ENCODE results near the gene RAB8A. TPM values are rescaled to one million over a fixed set of nuclear protein-coding genes. Genes with fewer than 3 reads are reported as not detected.

RAB8A gene
- polyA plus RNA-seq, 3 donors = 109 to 124 (median 114) TPM

DNA sequence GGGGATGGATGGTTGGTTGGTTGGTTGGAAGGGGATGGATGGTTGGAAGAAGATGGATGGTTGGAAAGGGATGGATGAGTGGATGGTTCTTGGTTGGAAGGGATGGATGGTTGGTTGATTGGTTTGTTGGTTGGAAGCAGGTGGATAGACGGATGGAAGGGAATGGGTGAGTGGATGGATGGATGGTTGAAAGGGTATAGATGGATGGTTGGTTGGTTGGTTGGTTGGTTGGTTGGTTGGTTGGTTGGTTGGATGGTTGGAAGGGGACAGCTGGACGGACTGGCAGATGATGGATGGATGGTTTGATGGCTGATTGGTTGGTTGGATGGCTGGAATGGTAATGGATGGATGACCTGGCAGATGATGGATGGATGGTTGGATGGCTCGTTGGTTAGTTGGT lies 20.0 kb downstream of the RAB8A start:
- Histone ChIP-seq H3K4me2 (replicated peaks; ENCODE audit: extremely low read depth, low read length, poor library complexity, severe bottlenecking) (no peak overlapping the region), H2AFZ (ENCODE audit: insufficient read depth, low read depth, low read length, poor library complexity, severe bottlenecking) (no peak overlapping the region), H3K9ac (ENCODE audit: insufficient read depth, low read length, poor library complexity, severe bottlenecking) (no peak overlapping the region), H3K36me3 (replicated peaks in 1 of 2; ENCODE audit: control insufficient read depth in 1 of 2, insufficient read depth in 2 of 2, low read length in 2 of 2) (peaks cover 75 to 79% of the 10 kb centered on the region in 2 donors), H3K79me2 (ENCODE audit: insufficient read depth, low read length) (peaks cover 99% of the 10 kb centered on the region), H3K27ac (ENCODE audit: low read depth in 1 of 2, low read length in 2 of 2) (peak overlapping the region in 1 of 2 donors; percentile 25), H3K4me1 (ENCODE audit: control insufficient read depth in 1 of 2, insufficient read depth in 2 of 2, low read length in 2 of 2) (peaks cover 12 to 29% of the 10 kb centered on the region in 2 donors), H4K20me1 (ENCODE audit: insufficient read depth, low read length) (peaks cover 43% of the 10 kb centered on the region), H3K4me3 (replicated peaks in 1 of 3; ENCODE audit: low read depth in 2 of 3, low read length in 3 of 3) (no peak overlapping the region), H3K9me3 (replicated peaks in 1 of 2; ENCODE audit: control insufficient read depth in 1 of 2, insufficient read depth in 1 of 2, low read length in 2 of 2) (no peaks in the 10 kb centered on the region), H3K27me3 (ENCODE audit: control insufficient read depth in 2 of 2, insufficient read depth in 2 of 2, low read length in 2 of 2) (no peaks in the 10 kb centered on the region)
- TF ChIP-seq, protein P1, sequence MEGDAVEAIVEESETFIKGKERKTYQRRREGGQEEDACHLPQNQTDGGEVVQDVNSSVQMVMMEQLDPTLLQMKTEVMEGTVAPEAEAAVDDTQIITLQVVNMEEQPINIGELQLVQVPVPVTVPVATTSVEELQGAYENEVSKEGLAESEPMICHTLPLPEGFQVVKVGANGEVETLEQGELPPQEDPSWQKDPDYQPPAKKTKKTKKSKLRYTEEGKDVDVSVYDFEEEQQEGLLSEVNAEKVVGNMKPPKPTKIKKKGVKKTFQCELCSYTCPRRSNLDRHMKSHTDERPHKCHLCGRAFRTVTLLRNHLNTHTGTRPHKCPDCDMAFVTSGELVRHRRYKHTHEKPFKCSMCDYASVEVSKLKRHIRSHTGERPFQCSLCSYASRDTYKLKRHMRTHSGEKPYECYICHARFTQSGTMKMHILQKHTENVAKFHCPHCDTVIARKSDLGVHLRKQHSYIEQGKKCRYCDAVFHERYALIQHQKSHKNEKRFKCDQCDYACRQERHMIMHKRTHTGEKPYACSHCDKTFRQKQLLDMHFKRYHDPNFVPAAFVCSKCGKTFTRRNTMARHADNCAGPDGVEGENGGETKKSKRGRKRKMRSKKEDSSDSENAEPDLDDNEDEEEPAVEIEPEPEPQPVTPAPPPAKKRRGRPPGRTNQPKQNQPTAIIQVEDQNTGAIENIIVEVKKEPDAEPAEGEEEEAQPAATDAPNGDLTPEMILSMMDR (IDR thresholded peaks at IDR 0.05) = no peak
- WGBS (ENCODE audit: insufficient coverage) = 94% methylated on average over 2 of the region's 3 CpGs
- DNase-seq = no peak
- intact Hi-C loops (cut with micrococcal nuclease) = no loop called here
- Mint-ChIP-seq H3K9me3 (peaks cover 0 to 9% (median 0%) of the 10 kb centered on the region in 7 donors), H3K4me1 (peaks cover 27% of the 10 kb centered on the region), H3K36me3 (peaks cover 75 to 80% of the 10 kb centered on the region in 2 donors), H3K4me3 (no peak overlapping the region), H3K27me3 (ENCODE audit: low read depth in 3 of 3) (peaks cover 0 to 2% (median 0%) of the 10 kb centered on the region in 3 donors), H3K27ac (peak overlapping the region in 1 of 7 donors; percentile 34)

DNA sequence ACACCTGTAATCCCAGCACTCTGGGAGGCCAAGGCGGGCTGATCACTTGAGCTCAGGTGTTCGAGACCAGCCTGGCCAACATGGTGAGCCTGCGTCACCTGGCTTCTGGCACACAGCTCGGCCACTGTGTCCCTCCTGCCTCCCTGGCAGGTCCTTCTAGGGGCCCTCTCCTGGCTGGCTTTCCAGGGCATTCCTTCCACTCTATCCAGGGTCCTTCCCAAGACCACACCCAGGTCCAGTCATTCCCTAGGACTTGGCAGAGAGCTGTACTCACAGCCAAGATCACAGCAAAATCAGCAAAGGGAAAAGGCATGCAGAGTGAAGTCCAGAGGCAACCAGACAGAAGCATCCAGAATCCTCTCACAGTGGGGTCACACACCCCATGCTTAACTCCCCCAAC lies 22.1 kb downstream of the RAB8A start:
- peaks cover 0 to 9% (median 0%) of the 10 kb centered on the region in 7 donors for H3K9me3 Mint-ChIP-seq
- peak overlapping the region in 4 of 7 donors; percentile 13 to 88 (median 56) for H3K27ac Mint-ChIP-seq
- no peak for DNase-seq
- 94% methylated on average over 4 of the region's 4 CpGs for WGBS (ENCODE audit: insufficient coverage)
- H3K9ac ChIP-seq (ENCODE audit: insufficient read depth, low read length, poor library complexity, severe bottlenecking) = no peak overlapping the region
- intact Hi-C loops (cut with micrococcal nuclease) = no loop called here
- H2AFZ ChIP-seq (ENCODE audit: insufficient read depth, low read depth, low read length, poor library complexity, severe bottlenecking) = no peak overlapping the region
- no peak overlapping the region for H3K4me3 ChIP-seq (replicated peaks in 1 of 3; ENCODE audit: low read depth in 2 of 3, low read length in 3 of 3)
- peaks cover 26% of the 10 kb centered on the region for H4K20me1 ChIP-seq (ENCODE audit: insufficient read depth, low read length)
- H3K9me3 ChIP-seq (replicated peaks in 1 of 2; ENCODE audit: control insufficient read depth in 1 of 2, insufficient read depth in 1 of 2, low read length in 2 of 2) = no peaks in the 10 kb centered on the region
- peak overlapping the region in 1 of 2 donors; percentile 53 for H3K27ac ChIP-seq (ENCODE audit: low read depth in 1 of 2, low read length in 2 of 2)
- H3K4me3 Mint-ChIP-seq = no peak overlapping the region
- H3K4me2 ChIP-seq (replicated peaks; ENCODE audit: extremely low read depth, low read length, poor library complexity, severe bottlenecking) = no peak overlapping the region
- peaks cover 13 to 45% of the 10 kb centered on the region in 2 donors for H3K4me1 ChIP-seq (ENCODE audit: control insufficient read depth in 1 of 2, insufficient read depth in 2 of 2, low read length in 2 of 2)
- H3K36me3 Mint-ChIP-seq = peaks cover 55 to 59% of the 10 kb centered on the region in 2 donors
- H3K4me1 Mint-ChIP-seq = peaks cover 41% of the 10 kb centered on the region
- peaks cover 99% of the 10 kb centered on the region for H3K79me2 ChIP-seq (ENCODE audit: insufficient read depth, low read length)
- no peaks in the 10 kb centered on the region for H3K27me3 ChIP-seq (ENCODE audit: control insufficient read depth in 2 of 2, insufficient read depth in 2 of 2, low read length in 2 of 2)
- peaks cover 0 to 2% (median 0%) of the 10 kb centered on the region in 3 donors for H3K27me3 Mint-ChIP-seq (ENCODE audit: low read depth in 3 of 3)
- TF ChIP-seq, protein P1 (IDR thresholded peaks at IDR 0.05) = no peak
- H3K36me3 ChIP-seq (replicated peaks in 1 of 2; ENCODE audit: control insufficient read depth in 1 of 2, insufficient read depth in 2 of 2, low read length in 2 of 2) = peaks cover 54 to 58% of the 10 kb centered on the region in 2 donors
